Amniotic epithelial cell (primary cell): ENCODE measurements around the gene C1orf198.

Source experiments
- DNase-seq: peaks from one replicate; pipeline ENCODE4 v3.0.0-alpha.2; 2010; ENCODE audit warnings: low read depth

Gene C1orf198

DNA sequence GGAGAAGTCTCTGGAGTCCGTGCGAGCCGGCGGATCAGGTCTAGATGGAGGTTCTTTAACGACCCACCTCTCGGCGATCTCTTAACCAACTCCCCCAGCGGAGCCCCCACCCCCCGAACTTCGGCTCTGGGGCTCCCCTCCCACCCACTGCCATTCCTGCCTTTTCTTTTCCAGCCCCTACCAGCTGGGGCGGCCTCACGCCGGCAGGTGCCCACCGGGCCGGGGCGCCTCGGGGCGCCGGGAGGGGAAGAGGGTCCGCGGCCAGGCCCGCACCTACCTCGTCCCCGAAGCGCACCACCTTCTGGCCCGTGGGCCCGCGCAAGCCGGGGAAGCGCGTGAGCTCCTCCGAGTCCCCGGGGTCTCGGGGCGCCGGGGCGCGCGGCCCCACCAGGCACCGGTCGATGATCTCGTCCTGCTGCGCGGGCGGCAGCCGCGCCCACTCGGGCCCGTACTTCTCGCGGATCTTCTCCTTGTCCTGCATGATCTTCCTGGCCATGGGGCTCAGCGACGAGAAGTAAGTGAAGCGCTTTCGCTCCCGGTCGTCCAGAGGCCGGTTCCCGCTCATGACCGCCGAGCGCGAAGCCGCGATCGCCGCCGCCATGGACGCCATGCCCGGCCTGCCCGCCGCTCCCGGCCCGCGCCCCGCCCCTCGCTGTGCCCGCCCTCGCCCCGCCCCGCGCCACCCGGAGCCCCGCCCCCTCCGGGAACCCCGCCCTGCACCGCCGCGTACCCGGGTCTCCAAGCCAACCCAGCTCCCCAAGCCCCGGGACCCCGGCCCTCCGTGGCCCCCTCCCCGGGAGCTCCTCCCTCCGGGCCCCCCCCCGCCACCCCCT lies at the start of gene C1orf198:
Gene C1orf198 (minus strand): TSS at position 619 of the 833 bp plus-strand sequence. CDS start 9 bp downstream, at position 610.
- DNase-seq, result no peak

- DNase-seq, result peak; percentile 81
These were observed 49.2 kb upstream of the C1orf198 start for GRCh38 chr1:230917284-230918135.

DNA sequence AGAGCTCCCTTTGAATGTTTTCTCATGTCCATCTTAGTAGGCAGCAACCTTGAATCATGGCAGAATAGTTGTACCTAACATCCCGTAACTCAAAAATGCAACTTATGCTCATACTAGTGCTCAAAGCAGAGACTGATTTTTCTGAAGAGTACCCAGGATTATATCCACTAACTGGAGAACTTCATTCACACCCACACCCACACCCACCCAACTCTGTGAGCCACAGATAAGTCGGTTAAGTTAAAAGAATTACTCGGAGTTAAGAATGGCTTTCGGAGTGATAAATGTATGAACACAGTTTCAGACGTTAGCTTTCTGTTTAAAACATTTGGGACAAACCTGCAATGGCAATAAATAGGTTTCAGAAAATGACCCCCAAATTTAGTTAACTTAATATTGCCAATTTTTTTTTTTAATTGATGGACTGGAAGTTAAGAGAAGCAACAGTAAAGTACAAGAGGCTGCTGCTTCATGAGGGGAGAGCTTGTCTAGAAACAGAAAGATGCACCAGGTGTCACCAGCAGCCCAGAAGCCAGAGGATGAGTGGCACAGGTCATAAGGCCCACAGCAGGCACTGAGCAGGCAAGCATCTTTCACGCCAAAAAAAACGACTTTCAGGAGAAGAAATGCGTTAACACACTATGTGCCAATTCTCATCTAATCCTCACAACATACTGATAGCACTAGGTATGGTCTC lies 48.4 kb upstream of the C1orf198 start:
- DNase-seq, result no peak

- DNase-seq, result no peak
These were observed 46.8 kb upstream of the C1orf198 start for GRCh38 chr1:230915078-230915477.

DNA sequence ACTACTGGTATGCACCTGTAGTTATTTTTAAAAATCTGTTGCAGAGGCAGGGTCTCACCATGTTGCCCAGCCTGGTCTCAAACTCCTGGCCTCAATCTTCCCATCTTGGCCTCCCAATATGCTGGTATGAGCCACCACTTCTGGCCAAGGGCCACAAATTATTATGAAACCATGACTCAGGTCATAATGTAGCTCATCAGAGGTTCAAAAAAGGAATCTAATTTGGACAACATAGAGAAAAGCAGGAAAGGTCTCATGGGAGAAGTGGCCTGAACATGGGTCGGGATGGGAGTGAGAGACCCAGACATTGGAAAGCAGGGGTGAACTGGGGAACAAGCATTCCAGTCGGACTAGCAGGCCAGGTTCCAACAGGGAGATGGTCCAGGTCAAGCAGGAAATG lies 45.2 kb upstream of the C1orf198 start:
- DNase-seq, result peak; percentile 35

- DNase-seq, result no peak
These were observed 42.4 kb upstream of the C1orf198 start for GRCh38 chr1:230910755-230911117.

- no peak for DNase-seq
These were observed 41.8 kb upstream of the C1orf198 start for GRCh38 chr1:230909974-230910754.

GRCh38 chr1:230907472-230908205 lies 39.3 kb upstream of the C1orf198 start:
- peak; percentile 15 for DNase-seq

DNA sequence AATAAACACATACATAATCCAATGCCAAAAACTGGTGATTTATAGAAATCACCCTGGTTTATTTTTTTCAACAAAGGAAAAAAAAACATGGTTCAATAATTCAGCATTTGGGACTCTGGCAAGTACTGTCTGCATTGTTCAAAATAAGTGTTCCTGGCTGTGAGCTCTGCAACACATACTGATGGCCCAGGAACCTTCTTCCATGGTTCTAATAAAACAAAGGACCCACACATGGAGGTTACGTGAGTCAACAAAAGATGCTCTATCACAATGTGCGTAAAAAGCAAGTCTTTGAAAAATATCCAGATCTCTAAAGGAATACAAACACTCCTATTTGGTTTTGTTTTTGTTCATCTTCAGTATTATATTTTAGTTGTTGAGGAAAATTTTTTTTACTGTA lies 37.9 kb upstream of the C1orf198 start:
- DNase-seq, result no peak

DNA sequence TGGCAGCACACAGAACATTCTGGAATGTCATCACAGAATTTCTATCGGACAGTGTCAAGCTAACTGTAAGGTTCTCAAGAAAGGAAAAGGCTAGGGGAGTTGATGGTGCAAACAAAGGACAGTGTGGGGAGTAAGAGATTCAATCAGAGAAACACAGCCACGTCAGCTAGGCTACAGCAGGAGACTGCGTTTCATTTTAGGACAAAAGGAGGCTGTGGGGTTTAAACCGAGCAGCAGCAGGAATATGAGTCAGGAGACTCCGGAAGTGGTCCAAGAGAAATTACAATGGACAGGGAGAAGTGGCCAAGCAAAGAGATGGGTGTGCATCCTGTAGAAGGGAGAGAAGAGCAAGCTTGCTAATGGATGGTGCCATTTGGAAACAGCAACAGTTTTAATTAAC lies 37.4 kb upstream of the C1orf198 start:
- peak; percentile 32 for DNase-seq

GRCh38 chr1:230902349-230902923 lies 34.1 kb upstream of the C1orf198 start:
- DNase-seq, result no peak

- DNase-seq, result peak; percentile 44
These were observed 33.4 kb upstream of the C1orf198 start for GRCh38 chr1:230901671-230902070.

GRCh38 chr1:230900984-230901383 lies 32.7 kb upstream of the C1orf198 start:
- no peak for DNase-seq

GRCh38 chr1:230899841-230900251 lies 31.5 kb upstream of the C1orf198 start:
- DNase-seq, result peak; percentile 90

- no peak for DNase-seq
These were observed 30.4 kb upstream of the C1orf198 start for GRCh38 chr1:230898748-230899147.

GRCh38 chr1:230898144-230898543 lies 29.8 kb upstream of the C1orf198 start:
- DNase-seq, result no peak

DNA sequence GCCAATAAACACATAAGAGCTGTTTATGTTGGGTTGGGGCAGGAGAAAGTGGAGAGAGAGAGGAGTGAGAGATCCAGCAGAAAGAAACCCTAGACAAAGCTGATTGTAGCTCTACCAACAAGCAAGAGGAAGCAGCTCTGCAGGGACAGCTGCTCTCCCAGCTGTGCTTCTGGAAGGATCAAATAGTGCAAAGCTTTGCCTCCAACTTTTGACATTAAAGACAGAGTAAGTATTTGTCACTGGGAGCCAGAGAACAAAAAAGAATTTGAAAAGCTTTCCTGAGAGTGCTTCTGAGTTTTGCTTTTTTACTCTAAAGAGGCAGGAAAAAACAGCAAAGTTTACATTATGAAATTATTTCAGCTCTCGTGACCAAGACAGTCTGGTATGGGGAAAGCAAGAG lies 28.5 kb upstream of the C1orf198 start:
- no peak for DNase-seq

GRCh38 chr1:230895452-230895851 lies 27.1 kb upstream of the C1orf198 start:
- no peak for DNase-seq

- no peak for DNase-seq
These were observed 26.3 kb upstream of the C1orf198 start for GRCh38 chr1:230894664-230895063.

GRCh38 chr1:230894032-230894431 lies 25.7 kb upstream of the C1orf198 start:
- DNase-seq, result no peak
